NCI-H524 treated with DMSO at 0.1 percent for 48 hours (cell line): ENCODE results near the gene CASP5.
"Not testable (repeated sequence)": the region's sequence is repeated elsewhere in the genome, so short reads cannot be mapped to it uniquely, and the experiment has no call there.

Experiments used
- DNase-seq: peaks from one replicate; lab custom pipeline; 2025; lab: John Stamatoyannopoulos, UW

Gene CASP5

GRCh38 chr11:105023003-105023402 is at the start of gene CASP5:
Gene CASP5 (minus strand): TSS chr11:105023168. CDS start chr11:105023136, 32 bp downstream.
- DNase-seq = no peak

- DNase-seq = not testable (repeated sequence)
Observed at GRCh38 chr11:105072080-105072479, 49.1 kb upstream of the CASP5 start.

GRCh38 chr11:105071089-105071732 is 48.2 kb upstream of the CASP5 start:
- DNase-seq = no peak

GRCh38 chr11:105070306-105070705 is 47.3 kb upstream of the CASP5 start:
- no peak for DNase-seq

- DNase-seq = not testable (repeated sequence)
Observed at GRCh38 chr11:105069749-105070148, 46.8 kb upstream of the CASP5 start.

- DNase-seq = not testable (repeated sequence)
Observed at GRCh38 chr11:105063245-105063941, 40.4 kb upstream of the CASP5 start.

- no peak for DNase-seq
Observed at GRCh38 chr11:105057432-105057831, 34.5 kb upstream of the CASP5 start.

GRCh38 chr11:105056446-105056845 is 33.5 kb upstream of the CASP5 start:
- DNase-seq = no peak

- DNase-seq = no peak
Observed at GRCh38 chr11:105054723-105055493, 31.9 kb upstream of the CASP5 start.

- DNase-seq = no peak
Observed at GRCh38 chr11:105052487-105052886, 29.5 kb upstream of the CASP5 start.

GRCh38 chr11:105051559-105051958 is 28.6 kb upstream of the CASP5 start:
- no peak for DNase-seq

- no peak for DNase-seq
Observed at GRCh38 chr11:105049481-105049880, 26.5 kb upstream of the CASP5 start.

GRCh38 chr11:105046898-105047579 is 24.1 kb upstream of the CASP5 start:
- no peak for DNase-seq

GRCh38 chr11:105045676-105046296 is 22.8 kb upstream of the CASP5 start:
- DNase-seq = no peak

GRCh38 chr11:105044557-105045524 is 21.9 kb upstream of the CASP5 start, which contains the start of gene CARD16:
Gene CARD16 (minus strand): TSS chr11:105045335. CDS start chr11:105045297, 38 bp downstream.
- DNase-seq = not testable (repeated sequence)

GRCh38 chr11:105042178-105042577 is 19.2 kb upstream of the CASP5 start:
- no peak for DNase-seq

GRCh38 chr11:105040703-105041102 is 17.7 kb upstream of the CASP5 start:
- no peak for DNase-seq

- no peak for DNase-seq
Observed at GRCh38 chr11:105034813-105035620, 12.0 kb upstream of the CASP5 start, which contains the start of gene CASP1. Gene CASP1 (minus strand): TSS chr11:105035144. CDS start chr11:105035113, 31 bp downstream.

- not testable (repeated sequence) for DNase-seq
Observed at GRCh38 chr11:105034388-105034787, 11.4 kb upstream of the CASP5 start.
